ENCODE results near the gene ISLR2. TPM values are rescaled to one million over a fixed set of nuclear protein-coding genes. Genes with fewer than 3 reads are reported as not detected.
A peak's percentile ranks its signal among the peaks of the same experiment; 100 is the strongest.

The ISLR2 gene
- total RNA-seq, 2 experiments from 2014 or later: not detected

DNA sequence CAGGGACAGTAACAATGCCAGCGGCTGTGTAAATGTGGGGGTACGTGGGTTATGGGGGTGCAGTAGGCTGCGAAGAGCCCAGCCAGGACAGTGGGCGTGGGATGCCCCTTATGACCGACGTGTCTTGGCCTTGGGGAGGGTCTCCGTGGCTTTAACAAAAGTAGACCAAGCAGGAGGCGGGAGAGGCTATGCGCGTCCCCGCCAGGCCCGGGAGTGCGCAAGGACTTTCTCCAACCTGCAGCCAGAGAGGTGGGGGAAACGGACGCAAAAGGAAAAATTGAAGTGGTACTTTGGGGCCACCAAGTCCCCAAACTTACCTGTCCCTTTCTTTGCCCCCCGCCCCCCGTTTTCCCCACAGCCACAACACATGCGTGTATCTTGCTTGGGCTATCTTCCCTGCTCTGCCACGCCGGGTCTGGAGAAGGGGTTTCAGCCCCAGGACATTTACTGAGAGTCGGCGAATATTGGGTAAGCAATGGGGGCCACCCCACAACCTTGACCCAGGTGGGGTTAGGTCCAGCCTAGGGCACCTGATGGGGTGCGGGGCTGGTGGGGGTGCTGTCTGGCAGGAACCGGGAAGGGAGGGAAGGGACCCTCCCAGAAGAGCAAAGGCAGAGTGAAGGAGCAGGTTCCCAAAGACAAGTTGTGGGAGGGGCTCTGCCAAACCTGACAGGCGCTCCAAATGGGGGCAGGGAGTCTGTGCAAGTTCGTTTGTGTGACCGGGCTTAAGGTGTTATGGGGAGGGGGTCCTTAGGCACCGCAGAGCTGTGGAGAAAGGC is 652 bp downstream of the ISLR2 start:
- peaks cover 6% of the 10 kb centered on the region for H3K36me3 Mint-ChIP-seq (ENCODE audit: low read depth)
- ATAC-seq (no peak), DNase-seq (no peak)
- H3K27me3 Mint-ChIP-seq (ENCODE audit: low read depth): peaks cover 79% of the 10 kb centered on the region
- H3K4me1 Mint-ChIP-seq (ENCODE audit: low read depth): peaks cover 25% of the 10 kb centered on the region
- H3K9me3 Mint-ChIP-seq (ENCODE audit: insufficient read depth): no peaks in the 10 kb centered on the region
- ChIA-PET CTCF (interaction anchor here (1.7 to 4.4 kb wide), 4 partner anchors 26 to 192 kb away, joined by 3 to 26 read pairs (median 6); no protein-coding TSS in a partner anchor), POLR2A (no interaction called here)
- H3K4me3 Mint-ChIP-seq: peak overlapping the region; percentile 22
- H3K27ac Mint-ChIP-seq: peak overlapping the region; percentile 10

GRCh38 chr15:74131628-74132413 is 1.4 kb downstream of the ISLR2 start:
- ATAC-seq (no peak), DNase-seq (no peak)
- H3K4me3 Mint-ChIP-seq: peak overlapping the region; percentile 2
- H3K27ac Mint-ChIP-seq: peak overlapping the region; percentile 35
- ChIA-PET CTCF (interaction anchor here (1.0 to 1.9 kb wide), 4 partner anchors 25 to 191 kb away, joined by 3 to 7 read pairs (median 4); no protein-coding TSS in a partner anchor), POLR2A (no interaction called here)
- H3K36me3 Mint-ChIP-seq (ENCODE audit: low read depth): peaks cover 6% of the 10 kb centered on the region
- peaks cover 81% of the 10 kb centered on the region for H3K27me3 Mint-ChIP-seq (ENCODE audit: low read depth)
- H3K4me1 Mint-ChIP-seq (ENCODE audit: low read depth): peaks cover 31% of the 10 kb centered on the region
- H3K9me3 Mint-ChIP-seq (ENCODE audit: insufficient read depth): no peaks in the 10 kb centered on the region

GRCh38 chr15:74132681-74133651 is 2.6 kb downstream of the ISLR2 start:
- peaks cover 25% of the 10 kb centered on the region for H3K4me1 Mint-ChIP-seq (ENCODE audit: low read depth)
- H3K27me3 Mint-ChIP-seq (ENCODE audit: low read depth): peaks cover 81% of the 10 kb centered on the region
- H3K36me3 Mint-ChIP-seq (ENCODE audit: low read depth): peaks cover 6% of the 10 kb centered on the region
- no peak for ATAC-seq
- DNase-seq: peak; percentile 28
- no peaks in the 10 kb centered on the region for H3K9me3 Mint-ChIP-seq (ENCODE audit: insufficient read depth)
- POLR2A ChIA-PET: no interaction called here
- CTCF ChIA-PET: interaction anchor here (1.0 to 1.9 kb wide), 4 partner anchors 24 to 190 kb away, joined by 3 to 7 read pairs (median 4); no protein-coding TSS in a partner anchor
- peak overlapping the region; percentile 34 for H3K27ac Mint-ChIP-seq
- H3K4me3 Mint-ChIP-seq: peak overlapping the region; percentile 15

- H3K9me3 Mint-ChIP-seq (ENCODE audit: insufficient read depth): no peaks in the 10 kb centered on the region
- H3K36me3 Mint-ChIP-seq (ENCODE audit: low read depth): peaks cover 6% of the 10 kb centered on the region
- ChIA-PET POLR2A (no interaction called here), CTCF (interaction anchor here (0.7 to 1.3 kb wide), 6 partner anchors 17 to 189 kb away, joined by 3 to 4 read pairs (median 3); no protein-coding TSS in a partner anchor)
- H3K4me3 Mint-ChIP-seq: no peak overlapping the region
- no peak overlapping the region for H3K27ac Mint-ChIP-seq
- H3K4me1 Mint-ChIP-seq (ENCODE audit: low read depth): peaks cover 25% of the 10 kb centered on the region
- peaks cover 85% of the 10 kb centered on the region for H3K27me3 Mint-ChIP-seq (ENCODE audit: low read depth)
- no peak for DNase-seq
- no peak for ATAC-seq
These were observed 3.5 kb downstream of the ISLR2 start for GRCh38 chr15:74133694-74134386.

DNA sequence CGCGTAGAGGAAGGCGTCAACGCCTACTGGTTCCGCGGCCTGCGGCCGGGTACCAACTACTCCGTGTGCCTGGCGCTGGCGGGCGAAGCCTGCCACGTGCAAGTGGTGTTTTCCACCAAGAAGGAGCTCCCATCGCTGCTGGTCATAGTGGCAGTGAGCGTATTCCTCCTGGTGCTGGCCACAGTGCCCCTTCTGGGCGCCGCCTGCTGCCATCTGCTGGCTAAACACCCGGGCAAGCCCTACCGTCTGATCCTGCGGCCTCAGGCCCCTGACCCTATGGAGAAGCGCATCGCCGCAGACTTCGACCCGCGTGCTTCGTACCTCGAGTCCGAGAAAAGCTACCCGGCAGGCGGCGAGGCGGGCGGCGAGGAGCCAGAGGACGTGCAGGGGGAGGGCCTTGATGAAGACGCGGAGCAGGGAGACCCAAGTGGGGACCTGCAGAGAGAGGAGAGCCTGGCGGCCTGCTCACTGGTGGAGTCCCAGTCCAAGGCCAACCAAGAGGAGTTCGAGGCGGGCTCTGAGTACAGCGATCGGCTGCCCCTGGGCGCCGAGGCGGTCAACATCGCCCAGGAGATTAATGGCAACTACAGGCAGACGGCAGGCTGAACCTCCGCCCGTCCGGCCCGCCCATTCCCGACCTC is 4.1 kb downstream of the ISLR2 start:
- H3K27ac Mint-ChIP-seq: peak overlapping the region; percentile 70
- ATAC-seq (no peak), DNase-seq (no peak)
- H3K9me3 Mint-ChIP-seq (ENCODE audit: insufficient read depth): no peaks in the 10 kb centered on the region
- peaks cover 22% of the 10 kb centered on the region for H3K4me1 Mint-ChIP-seq (ENCODE audit: low read depth)
- H3K36me3 Mint-ChIP-seq (ENCODE audit: low read depth): peaks cover 6% of the 10 kb centered on the region
- peaks cover 82% of the 10 kb centered on the region for H3K27me3 Mint-ChIP-seq (ENCODE audit: low read depth)
- CTCF ChIA-PET: interaction anchor here (0.7 to 1.3 kb wide), 6 partner anchors 17 to 188 kb away, joined by 3 to 4 read pairs (median 3); no protein-coding TSS in a partner anchor
- POLR2A ChIA-PET: no interaction called here
- H3K4me3 Mint-ChIP-seq: no peak overlapping the region

- peaks cover 6% of the 10 kb centered on the region for H3K36me3 Mint-ChIP-seq (ENCODE audit: low read depth)
- ATAC-seq (no peak), DNase-seq (no peak)
- ChIA-PET CTCF (interaction anchor here (0.7 kb wide), 1 partner anchor 187 kb away, joined by 3 read pairs; no protein-coding TSS in a partner anchor), POLR2A (no interaction called here)
- peaks cover 20% of the 10 kb centered on the region for H3K4me1 Mint-ChIP-seq (ENCODE audit: low read depth)
- peak overlapping the region; percentile 36 for H3K4me3 Mint-ChIP-seq
- H3K9me3 Mint-ChIP-seq (ENCODE audit: insufficient read depth): no peaks in the 10 kb centered on the region
- peak overlapping the region; percentile 70 for H3K27ac Mint-ChIP-seq
- H3K27me3 Mint-ChIP-seq (ENCODE audit: low read depth): peaks cover 80% of the 10 kb centered on the region
These were observed 4.7 kb downstream of the ISLR2 start for GRCh38 chr15:74135041-74135565.

DNA sequence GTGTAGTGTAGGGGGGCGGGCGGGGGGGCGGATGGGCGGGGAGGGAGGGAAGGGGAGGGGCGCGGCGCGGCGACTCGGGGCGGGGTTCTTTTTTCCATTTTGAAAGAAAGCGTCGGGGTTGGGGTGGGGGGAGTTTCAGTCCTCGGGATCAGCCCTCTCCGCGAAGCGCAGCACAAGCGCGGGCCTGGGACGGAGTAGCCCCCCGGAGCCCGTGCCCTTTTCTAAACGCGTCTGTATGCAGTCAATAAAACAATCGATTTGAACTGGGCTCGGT is 6.1 kb downstream of the ISLR2 start:
- POLR2A ChIA-PET: no interaction called here
- Mint-ChIP-seq H3K4me1 (ENCODE audit: low read depth) (peaks cover 22% of the 10 kb centered on the region), H3K27ac (no peak overlapping the region), H3K27me3 (ENCODE audit: low read depth) (peaks cover 71% of the 10 kb centered on the region), H3K9me3 (ENCODE audit: insufficient read depth) (no peaks in the 10 kb centered on the region), H3K36me3 (ENCODE audit: low read depth) (peaks cover 6% of the 10 kb centered on the region), H3K4me3 (peak overlapping the region; percentile 29)
- ATAC-seq (no peak), DNase-seq (no peak)
- CTCF ChIA-PET: no interaction called here

GRCh38 chr15:74136814-74137536 is 6.6 kb downstream of the ISLR2 start:
- peaks cover 22% of the 10 kb centered on the region for H3K4me1 Mint-ChIP-seq (ENCODE audit: low read depth)
- H3K27ac Mint-ChIP-seq: no peak overlapping the region
- ChIA-PET CTCF (no interaction called here), POLR2A (no interaction called here)
- H3K4me3 Mint-ChIP-seq: peak overlapping the region; percentile 29
- peaks cover 66% of the 10 kb centered on the region for H3K27me3 Mint-ChIP-seq (ENCODE audit: low read depth)
- ATAC-seq (no peak), DNase-seq (no peak)
- peaks cover 6% of the 10 kb centered on the region for H3K36me3 Mint-ChIP-seq (ENCODE audit: low read depth)
- H3K9me3 Mint-ChIP-seq (ENCODE audit: insufficient read depth): no peaks in the 10 kb centered on the region

GRCh38 chr15:74137537-74137894 is 7.1 kb downstream of the ISLR2 start:
- no peak overlapping the region for H3K27ac Mint-ChIP-seq
- POLR2A ChIA-PET: no interaction called here
- peaks cover 6% of the 10 kb centered on the region for H3K36me3 Mint-ChIP-seq (ENCODE audit: low read depth)
- no peak for ATAC-seq
- peaks cover 18% of the 10 kb centered on the region for H3K4me1 Mint-ChIP-seq (ENCODE audit: low read depth)
- H3K4me3 Mint-ChIP-seq: no peak overlapping the region
- peaks cover 63% of the 10 kb centered on the region for H3K27me3 Mint-ChIP-seq (ENCODE audit: low read depth)
- CTCF ChIA-PET: no interaction called here
- no peaks in the 10 kb centered on the region for H3K9me3 Mint-ChIP-seq (ENCODE audit: insufficient read depth)
- no peak for DNase-seq

- Mint-ChIP-seq H3K27me3 (ENCODE audit: low read depth) (peaks cover 57% of the 10 kb centered on the region), H3K4me1 (ENCODE audit: low read depth) (peaks cover 15% of the 10 kb centered on the region), H3K27ac (no peak overlapping the region), H3K9me3 (ENCODE audit: insufficient read depth) (no peaks in the 10 kb centered on the region), H3K4me3 (no peak overlapping the region), H3K36me3 (ENCODE audit: low read depth) (peaks cover 6% of the 10 kb centered on the region)
- no peak for ATAC-seq
- CTCF ChIA-PET: no interaction called here
- POLR2A ChIA-PET: no interaction called here
- DNase-seq: no peak
These were observed 8.3 kb downstream of the ISLR2 start for GRCh38 chr15:74138642-74139041.

Data from activated CD8-positive, alpha-beta T cell treated with anti-CD3 and anti-CD28 coated beads, Interleukin-2, amount 10 ng/mL, durations not matched to agents 7 days and 5 days (primary cell).